SK-N-SH (cell line): ENCODE data around the gene ZNF74. TPM values are rescaled to one million over a fixed set of nuclear protein-coding genes. Genes with fewer than 3 reads are reported as not detected.

ENCODE experiments used
- CTCF ChIA-PET: fragments of 300-600, 350-600 bp; formaldehyde crosslinking; extraction: SDS; loops from one replicate; lab custom pipeline; 2021; lab: Yijun Ruan, JAX
- POLR2A ChIA-PET: fragments of 350-600 bp; sonication (Branson Sonifier 250); formaldehyde crosslinking; extraction: SDS; loops from one replicate; lab custom pipeline; 2020; ENCODE audit warnings: antibody characterized with exemption, inconsistent platforms; lab: Yijun Ruan, JAX
- DNase-seq: peaks from one replicate; pipeline ENCODE4 v3.0.0; 2012
- H2AFZ ChIP-seq: fragments of 200-600 bp; sonication (generic); 2 replicates; pipeline ENCODE4 v1.8.1; 2016; ENCODE audit warnings: antibody characterized with exemption, mild to moderate bottlenecking, low read depth
- H3F3A ChIP-seq: fragments of 200-600 bp; sonication (generic); replicated peaks from 2 replicates; pipeline ENCODE3; 2016; ENCODE audit warnings: antibody characterized with exemption, mild to moderate bottlenecking; ENCODE audit not compliant: insufficient read depth
- H3K27ac ChIP-seq, 2 experiments: fragments of 200-500 bp in 1 of 2; fragments of 200-600 bp in 1 of 2; sonication (Bioruptor generic) in 1 of 2; sonication (generic), shearing (Covaris generic) in 1 of 2; 2 replicates each; pipeline versions ENCODE4 v1.5.1 to v1.6.1; 2014 to 2016; ENCODE audit warnings: low read depth in 2 of 2, inconsistent platforms in 1 of 2, low read length in 1 of 2, mild to moderate bottlenecking in 1 of 2, mixed read lengths in 1 of 2
- H3K27me3 ChIP-seq: fragments of 200-600 bp; sonication (generic), shearing (Covaris generic); 2 replicates; pipeline ENCODE4 v1.6.1; 2016; ENCODE audit warnings: mixed run types; ENCODE audit not compliant: insufficient read depth
- H3K36me3 ChIP-seq, 2 experiments: fragments of 200-500 bp in 1 of 2; fragments of 200-600 bp in 1 of 2; sonication (Bioruptor generic) in 1 of 2; sonication (generic) in 1 of 2; replicated peaks in 1 of 2; 2 replicates each; pipeline versions ENCODE3 to v1.5.1; 2014 to 2016; ENCODE audit warnings: low read length in 1 of 2, mild to moderate bottlenecking in 1 of 2; ENCODE audit not compliant: insufficient read depth in 2 of 2, control insufficient read depth in 1 of 2
- H3K4me1 ChIP-seq, 2 experiments: fragments of 200-500 bp in 1 of 2; fragments of 200-600 bp in 1 of 2; sonication (Bioruptor generic) in 1 of 2; sonication (generic), shearing (Covaris generic) in 1 of 2; 2 replicates each; pipeline versions ENCODE4 v1.5.1 to v1.6.1; 2014 to 2016; ENCODE audit warnings: low read depth in 1 of 2, low read length in 1 of 2, mixed run types in 1 of 2; ENCODE audit not compliant: insufficient read depth in 2 of 2, control insufficient read depth in 1 of 2
- H3K4me2 ChIP-seq: fragments of 200-600 bp; sonication (generic), shearing (Covaris generic); 2 replicates; pipeline ENCODE4 v1.6.1; 2017; ENCODE audit warnings: mixed run types
- H3K4me3 ChIP-seq, 2 experiments: fragments of 200-500 bp in 1 of 2; fragments of 200-600 bp in 1 of 2; sonication (Bioruptor generic) in 1 of 2; sonication (generic), shearing (Covaris generic) in 1 of 2; 2 replicates each; pipeline versions ENCODE4 v1.5.1 to v1.8.1; 2014 to 2016; ENCODE audit warnings: low read depth in 2 of 2, inconsistent platforms in 1 of 2, low read length in 1 of 2, mild to moderate bottlenecking in 1 of 2, mixed read lengths in 1 of 2, moderate library complexity in 1 of 2
- H3K79me2 ChIP-seq: fragments of 200-600 bp; sonication (generic); 2 replicates; pipeline ENCODE4 v1.8.1; 2017; ENCODE audit warnings: mild to moderate bottlenecking; ENCODE audit not compliant: insufficient read depth
- H3K9ac ChIP-seq: fragments of 200-600 bp; sonication (generic); 2 replicates; pipeline ENCODE4 v1.6.1; 2017; ENCODE audit warnings: mixed run types
- H3K9me2 ChIP-seq: fragments of 200-600 bp; sonication (generic); 2 replicates; pipeline ENCODE4 v1.6.1; 2017; ENCODE audit warnings: mixed run types
- H3K9me3 ChIP-seq: fragments of 200-600 bp; sonication (generic); 2 replicates; pipeline ENCODE4 v1.6.1; 2017; ENCODE audit warnings: mixed run types, mild to moderate bottlenecking, moderate library complexity
- H4K20me1 ChIP-seq: fragments of 200-600 bp; sonication (generic); 2 replicates; pipeline ENCODE4 v1.6.1; 2017; ENCODE audit warnings: mild to moderate bottlenecking, mixed run types; ENCODE audit not compliant: insufficient read depth
- CHD2 ChIP-seq: fragments of 150-350 bp; IDR thresholded peaks from 2 replicates; pipeline ENCODE4 v1.6.1; 2018; ENCODE audit warnings: low read length; ENCODE audit not compliant: partially characterized antibody
- EP300 ChIP-seq, 2 experiments: IDR thresholded peaks; 2 replicates each; pipeline versions ENCODE4 v1.4.0 to v1.6.1; 2012; ENCODE audit warnings: borderline replicate concordance in 1 of 2, low read depth in 1 of 2, low read length in 1 of 2
- FOXJ3 ChIP-seq: sonication (generic); formaldehyde crosslinking; IDR thresholded peaks from 2 replicates; pipeline ENCODE4 v1.5.1; 2020; ENCODE audit warnings: mild to moderate bottlenecking, missing genetic modification reagents
- JUND ChIP-seq: IDR thresholded peaks from 2 replicates; pipeline ENCODE4 v1.4.0; 2012
- MXI1 ChIP-seq: IDR thresholded peaks from 2 replicates; pipeline ENCODE4 v1.6.1; 2012; ENCODE audit warnings: mild to moderate bottlenecking, low read depth, low read length, improper control_type of control experiment
- NFIC ChIP-seq: IDR thresholded peaks from 2 replicates; pipeline ENCODE4 v1.4.0; 2012; ENCODE audit warnings: borderline replicate concordance
- NRF1 ChIP-seq: IDR thresholded peaks from 2 replicates; pipeline ENCODE4 v1.6.1; 2012; ENCODE audit warnings: low read depth, mild to moderate bottlenecking, low read length
- RCOR1 ChIP-seq: fragments of 150-350 bp; IDR thresholded peaks from 2 replicates; pipeline ENCODE4 v1.6.1; 2017; ENCODE audit warnings: antibody characterized with exemption, low read length
- REST ChIP-seq: IDR thresholded peaks from 2 replicates; pipeline ENCODE4 v1.6.1; 2012; ENCODE audit warnings: mild to moderate bottlenecking, low read depth, low read length, moderate library complexity
- RXRA ChIP-seq: IDR thresholded peaks from 2 replicates; pipeline ENCODE4 v1.4.0; 2012; ENCODE audit warnings: low read depth, mild to moderate bottlenecking, borderline replicate concordance
- SIN3A ChIP-seq: IDR thresholded peaks from 2 replicates; pipeline ENCODE4 v1.6.1; 2012; ENCODE audit warnings: low read depth, mild to moderate bottlenecking, low read length, moderate library complexity, borderline replicate concordance
- TCF12 ChIP-seq: IDR thresholded peaks from 2 replicates; pipeline ENCODE4 v1.4.0; 2012
- TEAD4 ChIP-seq: IDR thresholded peaks from 2 replicates; pipeline ENCODE4 v1.4.0; 2012; ENCODE audit warnings: mild to moderate bottlenecking, borderline replicate concordance; ENCODE audit not compliant: insufficient read depth
- USF2 ChIP-seq: fragments of 150-350 bp; IDR thresholded peaks from 2 replicates; pipeline ENCODE4 v1.6.1; 2017; ENCODE audit warnings: antibody characterized with exemption, low read length, low read depth, borderline replicate concordance
- whole genome bisulfite sequencing: methylation state at CpG from one replicate; pipeline ENCODE4 v1.1.6; 2017; ENCODE audit warnings: low lambda C conversion rate; 5-methylcytosine and 5-hydroxymethylcytosine counted together
- polyA plus RNA-seq, 3 experiments: library from polyadenylated mRNA; depleted of rRNA; stranded (reverse); fragments of >200 nt; gene quantifications; 2 replicates each; pipeline ENCODE4 v1.2.3, GENCODE V29; 2012
- TF ChIP-seq, protein P1 (sequence below): IDR thresholded peaks from 2 replicates; pipeline ENCODE4; 2012
- TF ChIP-seq, protein P2 (sequence below): IDR thresholded peaks from 2 replicates; pipeline ENCODE4 v1.4.0; 2012; ENCODE audit warnings: low read depth
- TF ChIP-seq, protein P3 (sequence below): IDR thresholded peaks from 2 replicates; pipeline ENCODE4 v1.4.0; 2012; ENCODE audit warnings: low read depth, borderline replicate concordance
- TF ChIP-seq, protein P4 (sequence below): fragments of 150-350 bp; IDR thresholded peaks from 2 replicates; pipeline ENCODE4 v1.6.1; 2016; ENCODE audit warnings: mild to moderate bottlenecking, low read depth, low read length

ZNF74 gene
- polyA plus RNA-seq, 1 of the 3 experiments (the other 2 are of a cell fraction) = 8.0 TPM

- no peak overlapping the region for H3K4me3 ChIP-seq
- POLR2A ChIA-PET = interaction anchor here (0.7 to 3.1 kb wide), 6 partner anchors 11 to 592 kb away, joined by 3 to 13 read pairs (median 4); partner anchors contain the start of genes P2RX6 and SCARF2
- peaks cover 16 to 44% of the 10 kb centered on the region in 2 experiments; a peak in 3 of 4 replicates for H3K4me1 ChIP-seq
- H3K27me3 ChIP-seq = no peaks in the 10 kb centered on the region
- peaks cover 8 to 34% of the 10 kb centered on the region in 2 experiments for H3K36me3 ChIP-seq
- TF ChIP-seq FOXJ3 (CRISPR knock-in tag) (peak; percentile 64; the same call in 1 of the 2 replicates), USF2 (no peak), TCF12 (peak; percentile 61), MXI1 (peak; percentile 85), CHD2 (peak; percentile 65), TEAD4 (0 out of 2 replicates have a peak, but pooled peaks have one; percentile 9), RCOR1 (peak; percentile 54), NRF1 (no peak), RXRA (no peak), EP300 (IDR thresholded peaks at IDR 0.05; ENCODE audit: borderline replicate concordance in 1 of 2, low read depth in 1 of 2, low read length in 1 of 2) (peak in 1 of 2 experiments; percentile 41; a peak in 1 of 4 replicates), NFIC (peak; percentile 76), SIN3A (peak; percentile 75; the same call in 1 of the 2 replicates), REST (no peak), JUND (no peak)
- TF ChIP-seq, protein P1, sequence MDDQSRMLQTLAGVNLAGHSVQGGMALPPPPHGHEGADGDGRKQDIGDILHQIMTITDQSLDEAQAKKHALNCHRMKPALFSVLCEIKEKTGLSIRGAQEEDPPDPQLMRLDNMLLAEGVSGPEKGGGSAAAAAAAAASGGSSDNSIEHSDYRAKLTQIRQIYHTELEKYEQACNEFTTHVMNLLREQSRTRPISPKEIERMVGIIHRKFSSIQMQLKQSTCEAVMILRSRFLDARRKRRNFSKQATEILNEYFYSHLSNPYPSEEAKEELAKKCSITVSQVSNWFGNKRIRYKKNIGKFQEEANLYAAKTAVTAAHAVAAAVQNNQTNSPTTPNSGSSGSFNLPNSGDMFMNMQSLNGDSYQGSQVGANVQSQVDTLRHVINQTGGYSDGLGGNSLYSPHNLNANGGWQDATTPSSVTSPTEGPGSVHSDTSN = peak; percentile 35; the same call in 1 of the 2 replicates
- TF ChIP-seq, protein P2, sequence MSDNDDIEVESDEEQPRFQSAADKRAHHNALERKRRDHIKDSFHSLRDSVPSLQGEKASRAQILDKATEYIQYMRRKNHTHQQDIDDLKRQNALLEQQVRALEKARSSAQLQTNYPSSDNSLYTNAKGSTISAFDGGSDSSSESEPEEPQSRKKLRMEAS = peak; percentile 86
- TF ChIP-seq, protein P3, sequence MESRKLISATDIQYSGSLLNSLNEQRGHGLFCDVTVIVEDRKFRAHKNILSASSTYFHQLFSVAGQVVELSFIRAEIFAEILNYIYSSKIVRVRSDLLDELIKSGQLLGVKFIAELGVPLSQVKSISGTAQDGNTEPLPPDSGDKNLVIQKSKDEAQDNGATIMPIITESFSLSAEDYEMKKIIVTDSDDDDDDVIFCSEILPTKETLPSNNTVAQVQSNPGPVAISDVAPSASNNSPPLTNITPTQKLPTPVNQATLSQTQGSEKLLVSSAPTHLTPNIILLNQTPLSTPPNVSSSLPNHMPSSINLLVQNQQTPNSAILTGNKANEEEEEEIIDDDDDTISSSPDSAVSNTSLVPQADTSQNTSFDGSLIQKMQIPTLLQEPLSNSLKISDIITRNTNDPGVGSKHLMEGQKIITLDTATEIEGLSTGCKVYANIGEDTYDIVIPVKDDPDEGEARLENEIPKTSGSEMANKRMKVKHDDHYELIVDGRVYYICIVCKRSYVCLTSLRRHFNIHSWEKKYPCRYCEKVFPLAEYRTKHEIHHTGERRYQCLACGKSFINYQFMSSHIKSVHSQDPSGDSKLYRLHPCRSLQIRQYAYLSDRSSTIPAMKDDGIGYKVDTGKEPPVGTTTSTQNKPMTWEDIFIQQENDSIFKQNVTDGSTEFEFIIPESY = peak; percentile 41; the same call in 1 of the 2 replicates
- TF ChIP-seq, protein P4, sequence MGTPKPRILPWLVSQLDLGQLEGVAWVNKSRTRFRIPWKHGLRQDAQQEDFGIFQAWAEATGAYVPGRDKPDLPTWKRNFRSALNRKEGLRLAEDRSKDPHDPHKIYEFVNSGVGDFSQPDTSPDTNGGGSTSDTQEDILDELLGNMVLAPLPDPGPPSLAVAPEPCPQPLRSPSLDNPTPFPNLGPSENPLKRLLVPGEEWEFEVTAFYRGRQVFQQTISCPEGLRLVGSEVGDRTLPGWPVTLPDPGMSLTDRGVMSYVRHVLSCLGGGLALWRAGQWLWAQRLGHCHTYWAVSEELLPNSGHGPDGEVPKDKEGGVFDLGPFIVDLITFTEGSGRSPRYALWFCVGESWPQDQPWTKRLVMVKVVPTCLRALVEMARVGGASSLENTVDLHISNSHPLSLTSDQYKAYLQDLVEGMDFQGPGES = no peak
- peaks cover 16% of the 10 kb centered on the region for H3F3A ChIP-seq
- no peak overlapping the region for H3K9ac ChIP-seq
- no peaks in the 10 kb centered on the region for H3K9me3 ChIP-seq
- H4K20me1 ChIP-seq = peaks cover 28% of the 10 kb centered on the region
- H3K79me2 ChIP-seq = no peaks in the 10 kb centered on the region
- no peaks in the 10 kb centered on the region for H3K9me2 ChIP-seq
- peak overlapping the region; percentile 74 to 95; a peak in 3 of 4 replicates for H3K27ac ChIP-seq
- no peak overlapping the region for H2AFZ ChIP-seq
- peak overlapping the region; percentile 62; the same call in 1 of the 2 replicates for H3K4me2 ChIP-seq
- CTCF ChIA-PET = interaction anchor here (0.7 to 3.4 kb wide), 7 partner anchors 11 to 153 kb away, joined by 3 to 17 read pairs (median 3); no protein-coding TSS in a partner anchor
- peak; percentile 88 for DNase-seq
- WGBS = 58% methylated on average over 13 of the region's 20 CpGs
These were observed 29.3 kb downstream of the ZNF74 start for GRCh38 chr22:20423008-20423905.
